ENCODE results near the gene ZNF426.
"Not testable (repeated sequence)": the region's sequence is repeated elsewhere in the genome, so short reads cannot be mapped to it uniquely, and the experiment has no call there.

Gene ZNF426

DNA sequence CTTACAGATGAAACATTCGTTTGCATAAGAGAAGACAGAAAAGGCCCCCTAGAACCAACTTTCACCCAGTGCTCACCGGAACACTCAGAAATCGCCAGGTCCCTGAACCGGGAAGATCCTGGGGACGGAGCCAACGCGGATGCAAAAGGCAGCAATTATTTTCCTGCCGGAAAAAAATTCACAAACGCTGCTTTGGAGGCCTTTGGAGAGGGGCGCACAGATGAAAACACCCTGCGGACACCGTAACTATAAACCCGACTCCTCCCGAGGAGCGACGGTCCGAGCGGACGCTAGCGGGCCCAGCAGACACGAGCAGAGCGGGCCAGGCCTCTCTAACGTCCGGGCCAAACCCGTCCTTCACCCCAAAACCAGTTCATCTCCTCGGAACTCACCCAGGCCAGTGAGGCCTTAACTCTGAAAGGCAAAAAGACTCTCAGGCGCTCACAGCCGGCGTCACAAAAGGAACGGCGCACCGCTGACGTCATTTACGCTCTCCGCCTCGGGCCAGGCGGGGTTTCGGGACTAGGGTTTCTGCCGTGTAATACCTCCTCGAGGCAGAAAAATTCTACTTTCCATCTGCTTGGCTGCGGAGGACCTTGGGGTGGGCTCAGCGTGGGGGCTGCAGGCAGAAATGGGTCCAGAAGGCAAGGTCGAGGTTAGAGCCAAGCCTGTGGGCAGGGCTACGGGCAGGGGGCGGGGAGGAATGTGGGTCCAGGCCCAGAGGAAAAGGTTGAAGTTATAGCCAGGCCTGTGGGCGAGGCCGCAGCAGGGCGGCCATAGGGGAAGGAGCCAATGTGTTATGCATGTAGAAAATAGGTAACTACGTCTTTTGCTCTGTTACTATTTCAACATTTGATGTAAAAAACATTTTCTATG, at the start of gene ZNF426:
Gene ZNF426 (minus strand): TSS at position 463 of the 876 bp plus-strand sequence. CDS start 2,413 bp downstream, outside the sequence.
- peak; percentile 82 for DNase-seq

DNA sequence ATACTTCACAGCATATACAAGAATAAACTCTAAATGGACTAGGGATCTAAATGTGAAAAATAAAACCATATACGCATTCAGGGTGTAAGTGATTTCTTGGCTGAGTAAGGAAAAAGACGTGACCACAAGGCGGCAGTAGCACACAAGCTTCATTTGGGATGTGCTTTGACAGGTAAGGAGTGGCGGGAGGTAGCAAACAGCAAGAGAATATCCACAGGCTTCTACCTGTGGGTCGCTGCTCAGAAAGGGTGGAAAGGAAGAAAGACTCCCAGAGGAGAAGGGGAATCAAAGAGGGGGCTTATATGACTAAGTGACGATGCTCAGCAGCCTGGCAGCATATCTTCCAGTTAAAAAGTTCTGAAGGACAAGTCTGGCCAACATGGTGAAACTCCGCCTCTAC, 48.3 kb upstream of the ZNF426 start:
- peak; percentile 71 for DNase-seq

DNA sequence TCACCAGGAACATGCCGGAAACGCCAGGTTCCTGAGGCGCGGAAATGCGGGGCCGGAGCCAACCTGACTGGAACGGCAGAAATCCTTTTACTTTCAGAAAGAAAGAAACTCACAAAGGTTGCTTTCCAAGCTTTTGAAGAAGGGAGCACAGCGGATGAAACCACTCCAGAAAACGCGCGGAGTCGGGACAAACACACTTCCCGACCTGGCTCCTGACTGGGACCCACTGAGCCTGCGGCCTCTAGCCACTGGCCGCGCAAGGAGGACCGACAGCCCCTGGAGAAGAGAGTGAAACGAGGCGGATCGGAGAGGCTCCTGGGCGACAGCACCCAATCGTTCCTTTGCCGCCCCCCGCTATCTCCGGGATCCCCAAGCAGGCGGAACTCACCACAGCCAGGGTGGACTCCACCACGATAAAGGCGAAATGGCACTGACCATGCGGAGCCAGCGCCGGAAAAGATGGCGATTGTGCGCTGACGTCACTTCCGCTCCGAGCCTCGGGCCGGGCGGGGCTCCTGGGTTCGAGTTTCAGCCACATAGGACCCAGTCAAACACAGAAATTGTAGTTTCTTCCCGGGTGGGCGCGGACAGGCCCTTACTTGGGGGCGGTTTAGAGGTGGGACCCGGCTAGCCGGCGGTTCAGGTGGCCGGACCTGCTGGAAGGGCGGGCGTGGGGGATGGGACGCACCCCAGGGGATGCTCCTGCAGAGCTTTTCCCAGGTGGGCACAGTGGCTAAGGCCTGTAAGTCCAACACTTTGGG, 45.8 kb upstream of the ZNF426 start, which contains the start of gene ZNF121:
Gene ZNF121 (minus strand): TSS at position 432 of the 761 bp plus-strand sequence. CDS start 16,407 bp downstream, outside the sequence.
- DNase-seq, result peak; percentile 88

DNA sequence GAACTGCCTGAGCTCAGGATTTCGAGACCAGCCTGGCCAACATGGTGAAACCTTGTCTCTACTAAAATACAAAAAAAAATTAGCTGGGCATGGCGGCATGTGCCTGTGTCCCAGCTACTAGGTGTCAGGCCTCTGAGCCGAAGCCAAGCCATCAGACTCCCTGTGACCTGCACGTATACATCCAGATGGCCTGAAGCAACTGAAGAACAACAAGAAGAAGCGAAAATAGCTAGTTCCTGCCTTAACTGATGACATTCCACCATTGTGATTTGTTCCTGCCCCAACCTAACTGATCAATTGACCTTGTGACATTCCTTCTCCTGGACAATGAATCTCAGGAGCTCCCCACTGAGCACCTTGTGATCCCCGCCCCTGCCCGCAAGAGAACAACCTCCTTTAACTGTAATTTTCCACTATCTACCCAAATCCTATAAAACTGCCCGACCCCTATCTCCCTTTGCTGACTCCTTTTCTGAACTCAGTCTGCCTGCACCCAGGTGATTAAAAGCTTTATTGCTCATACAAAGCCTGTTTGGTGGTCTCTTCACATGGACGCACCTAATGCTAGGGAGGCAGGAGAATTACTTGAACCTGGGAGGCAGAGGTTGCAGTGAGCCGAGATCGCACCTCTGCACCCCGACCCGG, 43.8 kb upstream of the ZNF426 start:
- not testable (repeated sequence) for DNase-seq

DNA sequence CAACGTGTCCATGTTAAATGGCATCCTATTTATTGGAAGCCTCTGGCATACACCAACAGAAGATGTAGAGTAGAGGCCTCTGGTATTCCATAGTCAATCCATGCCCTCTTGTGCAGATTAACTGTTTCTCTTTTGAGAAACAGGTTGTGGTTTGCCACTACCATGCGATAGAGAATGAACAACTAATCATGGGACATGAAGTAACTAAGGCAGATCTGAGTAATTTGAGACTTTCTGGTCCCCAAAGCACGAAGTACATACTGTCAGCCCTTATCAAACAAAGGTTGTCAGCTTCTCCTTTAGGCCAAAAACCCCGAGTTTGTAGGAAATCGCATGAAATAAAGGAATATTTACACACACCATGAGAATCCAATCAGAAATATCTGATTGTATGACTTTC, 42.3 kb upstream of the ZNF426 start:
- no peak for DNase-seq

DNA sequence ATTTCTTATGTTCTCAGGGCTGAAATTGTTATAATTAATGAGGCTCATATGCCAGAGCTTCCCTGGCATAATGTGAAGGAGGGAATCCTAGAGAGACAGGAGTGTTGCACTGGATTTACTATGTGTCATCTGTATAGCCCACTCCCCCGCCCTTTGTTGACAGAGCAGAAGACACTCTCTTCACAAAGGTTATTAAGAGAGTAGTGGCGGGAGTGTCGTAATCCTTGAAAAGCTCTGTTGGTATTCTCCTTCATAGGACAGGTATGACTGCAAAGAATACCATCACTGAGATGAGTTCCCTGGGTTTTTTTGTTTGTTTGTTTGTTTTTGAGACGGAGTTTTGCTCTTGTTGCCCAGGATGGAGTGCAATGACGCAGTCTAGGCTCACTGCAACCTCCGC, 31.8 kb upstream of the ZNF426 start:
- no peak for DNase-seq

DNA sequence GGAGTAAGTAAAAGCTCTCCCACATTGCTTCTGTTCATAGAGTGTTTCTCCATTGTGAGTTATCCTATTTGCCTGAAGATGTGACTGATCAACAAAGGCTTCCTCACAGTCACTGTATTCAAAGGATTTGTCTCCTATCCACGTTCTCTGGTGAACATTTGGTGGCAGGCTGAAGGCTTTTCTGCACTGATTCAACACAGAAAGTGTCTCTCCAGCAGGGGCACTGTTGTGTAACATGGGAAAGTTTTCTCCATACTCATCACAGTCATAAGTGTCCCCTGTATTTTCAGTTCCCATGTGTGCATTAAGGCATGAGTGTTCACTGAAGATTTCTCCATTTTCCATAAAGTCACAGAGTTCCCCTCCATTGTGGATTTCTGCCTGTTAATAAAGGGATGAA, 28.3 kb upstream of the ZNF426 start:
- DNase-seq, result no peak

DNA sequence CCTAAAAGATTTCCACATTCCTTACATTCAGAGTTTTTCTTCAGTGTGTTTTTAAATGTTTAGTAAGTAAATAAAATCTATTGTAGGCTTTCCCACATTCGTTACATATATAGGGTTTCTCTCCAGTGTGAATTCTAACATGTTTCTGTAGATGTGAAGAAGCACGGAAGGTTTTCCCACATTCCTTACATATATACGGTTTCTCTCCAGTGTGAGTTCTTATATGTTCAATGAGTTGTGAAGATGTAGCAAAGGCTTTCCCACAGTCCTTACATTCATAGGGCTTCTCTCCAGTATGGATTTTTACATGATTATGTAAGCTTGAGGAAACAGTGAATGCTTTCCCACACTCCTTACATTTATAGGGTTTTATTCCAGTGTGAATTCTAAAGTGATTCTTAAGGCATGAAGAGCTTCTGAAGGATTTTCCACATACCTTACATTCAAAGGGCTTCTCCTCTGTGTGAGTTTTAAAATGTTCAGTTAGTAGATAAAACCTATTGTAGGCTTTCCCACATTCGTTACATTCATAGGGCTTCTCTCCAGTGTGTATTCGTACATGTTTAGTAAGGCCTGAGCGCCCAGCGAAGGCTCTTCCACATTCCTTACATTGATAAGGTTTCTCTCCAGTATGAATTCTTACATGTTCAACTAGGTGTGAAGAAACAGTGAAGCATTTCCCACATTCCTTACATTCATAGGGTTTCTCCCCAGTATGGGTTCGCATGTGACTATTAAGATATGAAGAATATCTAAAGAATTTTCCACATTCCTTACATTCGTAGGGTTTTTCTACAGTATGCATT, 27.7 kb upstream of the ZNF426 start:
- DNase-seq, result no peak

DNA sequence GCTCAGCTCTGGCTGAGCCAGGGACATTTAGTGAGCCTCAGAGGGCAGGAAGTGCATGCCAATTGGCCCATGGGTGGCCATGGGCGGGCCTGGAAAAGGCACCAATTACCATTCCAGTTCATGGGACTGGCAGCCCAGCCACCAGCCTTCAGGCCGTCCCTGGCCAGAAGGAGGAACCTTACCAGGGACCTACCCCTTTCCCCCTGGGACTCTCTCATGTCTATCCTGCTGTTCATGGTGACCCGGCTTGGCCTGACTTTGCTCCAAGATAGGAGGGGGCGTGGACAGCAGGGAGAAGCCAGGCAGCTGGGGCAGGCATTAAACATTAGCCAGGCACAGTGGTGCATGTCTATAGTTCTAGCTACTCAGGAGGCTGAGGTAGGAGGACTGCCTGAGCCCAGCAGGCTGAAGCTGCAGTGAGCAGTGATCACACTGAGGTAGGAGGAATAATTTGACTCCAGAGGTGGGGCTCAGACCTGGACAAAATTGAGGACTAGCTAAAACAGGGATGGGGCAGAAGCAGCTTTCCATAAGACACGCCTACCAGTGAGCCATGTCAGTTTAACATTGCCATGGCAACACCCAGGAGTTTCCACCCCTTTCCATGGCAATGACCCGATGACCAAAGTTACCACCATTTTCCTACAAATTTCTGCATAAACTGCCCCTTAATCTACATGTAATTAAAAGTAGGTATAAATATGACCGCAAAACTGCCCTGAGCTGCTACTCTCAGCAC, 14.3 kb upstream of the ZNF426 start:
- no peak for DNase-seq

DNA sequence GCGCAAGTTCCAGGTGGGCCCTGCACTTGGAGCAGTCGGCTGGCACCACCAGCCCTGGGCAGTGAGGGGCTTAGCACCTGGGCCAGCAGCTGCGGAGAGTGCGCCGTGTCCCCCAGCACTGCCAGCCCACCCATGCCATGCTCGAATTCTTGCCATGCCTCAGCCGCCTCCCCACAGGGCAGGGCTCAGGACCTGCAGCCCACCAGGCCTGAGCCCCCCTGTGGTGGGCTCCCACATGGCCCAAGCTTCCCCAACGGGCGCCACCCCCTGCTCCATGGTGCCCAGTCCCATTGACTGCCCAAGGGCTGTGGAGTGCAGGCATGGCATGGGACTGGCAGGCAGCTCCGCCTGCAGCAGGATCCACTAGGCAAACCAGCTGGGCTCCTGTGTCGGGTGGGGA, 9.4 kb upstream of the ZNF426 start:
- DNase-seq, result no peak

DNA sequence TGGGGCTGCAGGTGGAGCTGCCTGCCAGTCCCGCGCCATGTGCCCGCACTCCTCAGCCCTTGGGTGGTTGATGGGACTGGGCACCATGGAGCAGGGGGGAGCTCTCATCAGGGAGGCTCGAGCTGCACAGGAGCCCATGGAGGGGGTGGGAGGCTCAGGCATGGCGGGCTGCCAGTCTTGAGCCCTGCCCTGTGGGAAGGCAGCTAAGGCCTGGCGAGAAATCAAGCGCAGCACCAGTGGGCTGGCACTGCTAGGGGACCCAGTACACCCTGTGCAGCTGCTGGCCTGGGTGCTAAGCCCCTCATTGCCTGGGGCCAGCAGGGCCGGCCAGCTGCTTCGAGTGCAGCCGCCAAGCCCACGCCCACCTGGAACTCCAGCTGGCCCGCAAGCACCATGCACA, 2.8 kb upstream of the ZNF426 start:
- not testable (repeated sequence) for DNase-seq

DNA sequence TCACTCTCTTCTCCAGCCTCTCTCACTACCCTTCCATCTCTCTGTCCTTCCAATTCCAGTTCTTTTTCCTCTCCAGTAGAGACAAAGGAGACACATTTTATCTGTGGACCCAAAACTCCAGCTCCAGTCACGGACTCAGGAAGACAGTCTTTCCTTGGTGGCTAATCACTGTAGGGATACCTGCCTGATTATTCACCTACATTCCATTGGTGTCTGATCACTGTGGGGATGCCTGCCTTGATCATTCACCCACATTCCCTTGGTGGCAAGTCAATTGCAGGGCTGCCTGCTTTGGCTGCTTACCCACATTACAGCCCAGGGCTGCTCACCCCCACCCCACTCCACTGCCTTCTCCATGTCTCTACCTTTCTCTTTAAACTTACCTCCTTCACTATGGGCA, 1.5 kb upstream of the ZNF426 start:
- DNase-seq, result not testable (repeated sequence)

DNA sequence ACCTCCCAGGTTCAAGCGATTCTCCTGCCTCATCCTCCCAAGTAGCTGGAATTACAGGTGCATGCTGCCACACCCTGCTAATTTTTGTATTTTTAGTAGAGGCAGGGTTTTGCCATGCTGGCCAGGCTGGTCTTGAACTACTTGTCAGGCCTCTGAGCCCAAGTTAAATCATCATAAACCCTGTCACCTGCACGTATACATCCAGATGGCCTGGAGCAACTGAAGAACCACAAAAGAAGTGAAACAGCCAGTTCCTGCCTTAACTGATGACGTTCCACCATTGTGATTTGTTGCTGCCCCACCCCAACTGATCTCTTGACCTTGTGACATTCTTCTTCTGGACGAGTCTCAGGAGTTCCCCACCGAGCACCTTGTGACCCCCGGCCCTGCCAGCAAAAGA, 756 bp upstream of the ZNF426 start:
- not testable (repeated sequence) for DNase-seq

DNA sequence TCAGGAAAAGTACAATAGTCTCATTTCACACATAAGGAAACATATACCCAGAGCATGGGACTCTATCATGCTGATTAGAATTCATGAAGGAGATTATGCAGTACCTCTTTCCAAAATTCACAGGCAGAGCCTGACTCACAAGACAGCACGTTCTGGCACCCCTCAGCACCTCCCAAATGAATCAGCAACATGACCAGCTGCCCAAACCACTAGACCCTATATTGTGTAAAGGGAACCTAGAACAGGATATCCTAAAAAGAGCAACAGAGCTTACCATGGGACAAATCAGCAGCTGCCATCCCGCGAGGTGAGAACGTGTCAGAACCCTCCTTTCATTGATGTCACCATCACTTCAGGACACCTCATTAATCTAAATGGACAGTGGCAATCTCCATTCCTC, 2.5 kb downstream of the ZNF426 start:
- DNase-seq, result no peak

DNA sequence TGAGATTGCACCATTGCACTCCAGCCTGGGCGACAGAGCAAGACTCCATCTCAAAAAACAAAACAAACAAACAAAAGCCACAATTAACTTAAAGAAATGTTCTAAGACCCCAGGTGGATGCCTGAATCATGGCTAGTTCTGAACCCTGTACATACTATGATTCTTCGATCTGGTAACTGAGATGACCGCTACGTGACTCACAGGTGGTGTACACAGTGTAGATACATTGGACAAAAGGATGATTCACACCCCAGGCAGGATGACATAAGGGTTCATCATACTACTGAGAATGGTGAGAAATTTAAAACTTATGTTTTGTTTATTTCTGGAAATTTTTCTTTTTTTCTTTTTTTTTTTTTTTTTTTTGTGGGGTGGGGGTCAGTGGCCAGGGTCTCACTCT, 6.5 kb downstream of the ZNF426 start:
- DNase-seq, result no peak

DNA sequence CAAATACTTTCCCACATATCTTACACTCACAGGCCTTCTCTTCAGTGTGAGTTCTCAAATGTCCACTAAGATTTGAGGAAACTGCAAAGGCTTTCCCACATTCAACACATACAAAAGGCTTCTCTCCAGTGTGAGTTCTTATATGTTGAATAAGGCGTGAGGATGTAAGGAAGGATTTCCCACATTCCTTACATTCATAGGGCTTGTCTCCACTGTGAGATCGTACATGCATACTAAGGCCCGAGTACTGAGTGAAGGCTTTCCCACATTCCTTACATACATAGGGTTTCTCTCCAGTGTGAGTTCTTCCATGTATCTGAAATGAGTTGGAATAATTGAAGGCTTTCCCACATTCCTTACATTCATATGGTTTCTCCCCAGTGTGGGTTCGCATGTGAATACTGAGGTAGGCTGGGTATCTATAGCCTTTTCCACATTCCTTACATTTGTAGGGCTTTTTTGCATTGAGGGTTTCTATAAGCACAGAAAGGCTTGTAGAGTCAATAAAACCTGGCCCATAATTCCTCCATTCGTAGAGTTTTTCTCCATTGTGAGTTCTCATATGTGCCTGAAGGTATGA, 9.6 kb downstream of the ZNF426 start:
- DNase-seq, result no peak

DNA sequence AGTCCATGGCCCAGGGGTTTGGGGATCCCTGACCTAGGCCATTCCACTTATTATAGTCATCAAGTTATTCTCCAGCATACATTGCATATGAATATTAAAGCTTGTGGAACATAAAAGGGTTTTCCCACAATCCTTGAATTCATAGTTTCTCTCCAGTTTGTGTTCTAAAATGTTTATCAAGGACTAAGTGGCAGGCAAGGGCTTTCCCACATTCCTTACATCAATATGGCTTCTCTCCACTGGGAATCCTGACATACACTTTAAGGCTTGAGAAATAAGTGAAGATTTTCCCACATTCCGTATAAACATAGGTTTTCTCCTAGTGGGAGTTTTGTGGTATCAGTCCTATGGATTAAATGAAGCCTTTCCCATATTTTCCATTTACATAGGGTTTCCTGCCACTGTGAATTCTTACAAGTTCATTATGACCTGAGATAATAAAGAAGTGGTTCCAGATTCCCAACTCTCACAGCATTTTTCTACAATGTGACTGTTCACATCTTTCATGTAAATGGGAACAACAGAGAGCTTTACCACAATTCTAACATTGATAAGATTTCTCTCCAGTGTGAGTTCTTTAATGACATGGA, 14.5 kb downstream of the ZNF426 start:
- DNase-seq, result no peak

DNA sequence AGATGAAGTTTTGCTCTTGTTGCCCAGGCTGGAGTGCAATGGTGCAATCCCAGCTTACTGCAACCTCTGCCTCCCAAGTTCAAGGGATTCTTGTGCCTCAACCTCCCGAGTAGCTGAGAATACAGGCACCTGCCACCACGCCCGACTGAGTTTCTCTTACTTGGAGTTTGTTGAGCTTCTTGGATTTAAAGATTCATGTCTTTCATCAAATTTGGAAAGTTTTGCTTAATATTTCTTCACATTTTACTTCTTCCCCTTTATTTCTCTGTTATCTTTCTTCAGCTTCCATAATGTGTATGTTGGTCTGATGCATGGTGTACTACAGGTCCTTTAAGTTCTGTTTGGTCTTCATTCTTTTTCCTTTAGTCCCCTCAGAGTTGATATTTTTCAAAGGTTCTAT, 31.2 kb downstream of the ZNF426 start:
- no peak for DNase-seq

DNA sequence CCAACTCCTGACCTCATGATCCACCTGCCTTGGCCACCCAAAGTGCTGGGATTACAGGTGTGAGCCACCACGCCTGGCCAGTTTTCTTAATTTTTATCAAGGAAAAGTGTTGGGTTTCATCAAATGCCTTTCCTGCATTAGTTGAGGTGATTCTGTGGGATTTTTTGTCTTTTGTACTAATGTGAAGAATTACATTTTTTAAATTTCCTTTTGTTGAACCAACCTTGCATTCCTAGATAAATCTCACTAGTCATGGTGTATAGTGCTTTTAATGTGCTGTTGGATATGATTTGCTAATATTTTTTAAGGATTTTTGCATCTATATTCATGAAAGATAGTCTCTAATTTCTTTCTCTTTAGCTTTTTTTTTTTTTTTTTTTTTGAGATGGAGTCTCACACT, 37.6 kb downstream of the ZNF426 start:
- DNase-seq, result no peak

DNA sequence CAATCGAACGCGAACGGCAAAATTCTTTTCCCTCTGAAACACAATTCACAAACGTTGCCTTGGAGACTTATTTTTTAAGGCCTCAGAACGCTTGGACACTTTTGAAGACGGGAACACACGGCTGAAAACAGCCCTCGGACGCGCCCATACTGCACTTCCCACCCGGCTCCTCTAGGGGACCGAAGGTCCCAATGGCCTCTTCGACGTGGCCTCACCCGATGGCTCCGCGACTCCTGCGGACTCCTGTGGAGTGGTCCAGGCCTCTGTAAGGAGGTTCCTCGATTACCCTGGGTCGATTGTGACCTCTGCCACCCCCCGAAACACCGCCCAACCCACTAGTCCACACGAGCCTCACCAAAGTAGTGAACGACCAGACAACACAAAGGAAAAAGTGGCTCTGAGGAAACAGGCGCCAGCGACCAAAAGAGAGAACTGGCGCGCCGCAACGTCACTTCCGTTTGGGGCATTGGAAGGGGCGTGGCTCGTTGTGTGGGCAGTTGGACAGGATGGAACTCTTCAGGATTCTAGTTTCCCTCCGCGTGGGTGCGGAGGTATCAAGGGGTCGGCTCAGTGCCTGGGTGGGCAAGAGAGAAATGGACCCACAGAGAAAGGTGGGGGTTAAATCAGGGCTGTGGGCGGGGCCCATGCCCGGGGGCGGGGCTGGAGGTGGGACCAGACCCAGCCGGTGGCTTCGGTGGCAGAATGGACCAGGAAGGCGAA, 40.1 kb downstream of the ZNF426 start, which contains the start of gene ZNF560:
Gene ZNF560 (minus strand): TSS at position 434 of the 720 bp plus-strand sequence. CDS start 23,303 bp downstream, outside the sequence.
- DNase-seq, result no peak
